NCI-H1105 (cell line): ENCODE results near the gene NCKAP5L.

ENCODE experiments used
- DNase-seq: peaks from one replicate; lab custom pipeline; 2025; lab: John Stamatoyannopoulos, UW

The NCKAP5L gene

DNA sequence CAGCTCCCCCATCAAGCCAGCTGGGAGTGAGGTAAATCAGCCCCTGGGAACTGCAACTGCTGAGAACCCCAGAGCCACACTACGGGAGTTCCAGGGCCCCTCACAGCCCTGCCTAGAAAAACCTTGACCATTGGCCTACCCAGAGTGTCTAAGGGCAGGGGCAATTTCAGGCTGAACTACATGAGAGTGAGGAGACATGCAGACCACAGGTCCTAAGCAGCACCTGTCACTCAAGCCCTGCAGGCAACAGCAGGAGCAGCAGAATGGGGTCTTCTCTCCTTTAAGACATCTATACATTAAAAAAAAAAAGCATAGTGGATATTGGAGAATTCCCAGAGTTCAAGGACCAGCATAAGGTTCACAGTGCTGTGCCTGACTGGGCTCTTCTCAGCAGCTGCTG is 4.9 kb downstream of the NCKAP5L start:
- DNase-seq: no peak

DNA sequence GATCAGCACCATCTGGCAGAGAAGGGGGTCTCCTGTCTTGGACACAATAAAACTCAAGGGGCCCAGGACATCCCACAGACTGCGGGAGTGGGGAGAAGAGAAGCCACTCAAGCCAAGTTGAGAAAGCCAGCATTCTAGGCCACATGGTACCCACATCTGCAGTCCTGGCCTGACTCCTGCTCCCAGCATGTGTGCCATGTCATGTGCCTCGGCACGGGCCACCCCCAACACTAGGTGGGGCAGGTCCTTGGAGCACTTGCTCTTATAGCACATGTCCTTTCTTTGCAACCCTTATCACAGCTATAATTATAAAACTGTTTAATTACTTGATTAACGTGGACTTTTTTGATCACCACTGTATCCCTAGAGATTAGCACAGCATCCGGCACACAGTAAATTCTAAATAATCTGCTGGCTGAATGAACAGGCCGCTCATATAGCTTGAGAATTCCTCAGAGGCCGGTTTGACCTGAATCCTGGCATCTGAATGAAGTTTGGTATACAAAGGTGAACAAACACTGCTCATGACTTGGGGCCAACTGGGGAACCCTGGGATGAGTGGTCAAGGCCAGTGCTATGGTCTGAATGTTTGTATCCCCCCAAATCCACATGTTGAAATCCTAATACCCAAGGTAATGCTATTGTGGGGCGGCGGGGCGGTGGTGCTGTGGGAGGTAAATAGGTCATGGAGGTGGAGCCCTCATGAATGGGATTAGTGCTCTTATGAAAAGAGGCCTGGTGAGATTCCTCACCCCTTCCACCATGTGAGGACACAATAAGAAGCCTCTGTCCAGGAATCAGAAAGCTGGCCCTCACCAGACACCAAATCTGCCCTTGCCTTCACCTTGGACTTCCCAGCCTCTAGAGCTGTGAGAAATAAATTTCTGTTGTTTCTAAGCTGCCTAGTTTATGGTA is 6.6 kb downstream of the NCKAP5L start:
- no peak for DNase-seq

DNA sequence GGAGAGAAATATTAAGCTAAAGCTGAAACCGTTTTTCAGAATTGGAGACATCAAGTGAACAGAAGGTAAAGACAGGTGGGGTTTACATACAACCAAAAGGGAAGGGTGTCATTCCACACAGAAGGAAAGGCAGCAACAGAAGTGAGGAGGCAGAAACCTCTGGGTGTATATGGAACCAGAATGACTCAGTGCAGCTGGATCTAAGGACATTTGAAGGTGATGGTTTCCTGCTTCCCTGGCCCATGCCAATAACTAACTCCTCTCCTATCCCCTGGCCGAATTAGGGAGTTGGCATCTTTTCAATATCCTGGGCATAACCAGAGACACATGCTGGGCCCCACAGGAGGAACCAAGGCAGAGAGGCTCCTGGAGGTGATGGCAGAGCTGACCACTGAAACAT is 8.4 kb downstream of the NCKAP5L start:
- no peak for DNase-seq

DNA sequence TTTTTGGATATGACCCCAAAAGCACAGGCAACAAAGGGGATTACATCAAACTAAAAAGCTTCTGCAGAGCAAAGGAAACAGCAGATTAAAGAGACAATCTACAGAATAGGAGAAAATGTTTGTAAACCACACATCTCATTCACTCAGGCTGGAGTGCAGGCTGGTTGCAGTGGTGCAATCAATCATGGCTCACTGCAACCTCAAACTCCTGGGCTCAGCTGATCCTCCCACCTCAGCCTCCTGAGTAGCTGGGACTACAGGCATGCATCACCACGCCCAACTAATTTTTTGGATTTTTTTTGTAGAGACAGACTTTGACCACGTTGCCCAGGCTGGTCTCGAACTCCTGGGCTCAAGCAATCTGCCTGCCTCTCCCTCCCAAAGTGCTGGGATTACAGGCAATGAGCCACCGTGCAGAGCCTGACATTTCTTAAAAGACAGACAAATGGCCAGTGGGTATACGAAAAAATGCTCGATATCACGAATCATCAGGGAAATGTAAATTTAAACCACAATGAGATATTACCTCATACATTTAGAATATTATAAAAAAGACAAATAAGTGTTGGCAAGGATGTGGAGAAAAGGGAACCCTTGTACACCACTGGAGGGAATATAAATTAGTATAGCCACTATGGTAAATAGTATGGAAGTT is 9.8 kb downstream of the NCKAP5L start:
- DNase-seq: no peak

DNA sequence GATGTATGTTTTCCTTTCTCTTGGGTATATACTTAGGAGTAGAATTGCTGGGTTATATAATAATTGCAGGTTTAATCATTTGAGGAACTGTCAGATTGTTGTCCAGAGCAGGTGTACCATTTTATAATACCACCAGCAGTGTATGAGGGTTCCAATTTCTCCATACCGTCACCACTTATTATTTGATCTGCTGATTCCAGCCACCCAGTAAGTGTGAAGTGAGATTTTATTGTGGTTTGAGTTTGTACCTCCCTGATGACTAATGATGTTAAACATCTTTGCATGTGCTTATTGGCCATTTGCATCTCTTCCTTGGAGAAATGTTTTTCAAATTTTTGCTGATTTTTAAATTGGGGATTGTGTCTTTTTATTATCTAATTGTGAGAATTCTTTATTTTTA is 15.1 kb downstream of the NCKAP5L start:
- no peak for DNase-seq

DNA sequence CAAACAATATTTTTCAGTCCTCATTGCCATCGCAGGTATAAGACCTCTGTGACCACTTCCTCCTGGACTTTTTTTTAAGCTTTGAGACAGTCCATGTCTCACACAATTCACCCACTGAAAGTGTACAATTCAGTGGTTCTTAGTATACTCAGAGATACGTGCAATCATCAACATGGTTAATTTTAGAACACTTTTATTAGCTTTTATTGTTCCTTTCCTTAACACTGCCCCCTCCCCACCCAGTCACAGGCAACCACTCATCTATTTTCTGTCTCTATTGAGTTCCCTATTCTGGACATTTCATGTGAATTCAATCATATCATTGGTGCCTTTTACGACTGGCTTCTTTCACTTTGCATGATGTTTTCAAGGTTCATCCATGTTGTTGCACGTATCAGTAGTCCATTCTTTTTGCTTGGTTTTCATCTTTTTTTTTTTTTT is 16.2 kb downstream of the NCKAP5L start:
- DNase-seq: no peak

DNA sequence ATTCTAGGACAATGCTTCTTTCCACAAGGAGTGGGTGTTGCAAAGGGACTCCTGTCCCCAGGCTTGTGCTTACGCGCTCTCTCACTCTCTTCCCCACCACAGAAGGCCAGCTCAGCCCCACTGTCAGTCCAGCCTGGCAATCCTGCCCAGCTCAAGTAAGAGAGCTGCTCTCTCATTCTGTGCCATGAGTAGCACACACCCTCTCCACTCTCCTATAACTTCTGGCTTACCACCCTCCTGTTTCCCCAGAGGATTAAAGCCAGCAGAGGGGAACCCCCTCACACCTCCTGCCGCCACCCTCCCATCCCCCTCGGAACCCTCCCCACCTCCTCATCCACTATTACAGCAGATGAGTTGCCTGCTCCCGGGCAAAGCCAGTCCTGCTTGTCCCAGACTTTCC is 17.1 kb downstream of the NCKAP5L start:
- DNase-seq: no peak

DNA sequence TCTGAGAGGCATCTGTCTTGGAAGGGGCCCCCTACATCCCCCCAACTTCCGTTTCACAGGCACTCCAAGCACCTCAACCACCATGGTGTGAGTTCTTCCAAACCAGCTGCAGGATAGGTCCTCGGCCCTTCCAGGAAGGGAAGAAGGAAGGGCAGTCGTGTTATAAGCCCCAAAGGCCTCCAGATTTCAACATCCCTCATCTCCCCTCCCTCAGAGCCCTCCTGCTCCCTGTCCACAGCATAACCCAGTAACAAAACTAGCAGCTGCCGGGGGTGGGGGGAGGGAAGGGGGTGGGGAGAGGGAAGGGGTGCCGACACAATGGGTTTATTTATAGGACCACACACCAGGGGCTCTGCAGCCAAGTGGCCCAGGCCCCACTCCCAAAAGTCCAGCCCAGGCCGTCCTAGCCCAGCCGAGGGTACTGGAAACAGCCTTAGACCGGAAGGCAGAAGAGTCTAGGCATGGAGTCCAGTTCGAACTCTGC is 18.3 kb downstream of the NCKAP5L start:
- no peak for DNase-seq

DNA sequence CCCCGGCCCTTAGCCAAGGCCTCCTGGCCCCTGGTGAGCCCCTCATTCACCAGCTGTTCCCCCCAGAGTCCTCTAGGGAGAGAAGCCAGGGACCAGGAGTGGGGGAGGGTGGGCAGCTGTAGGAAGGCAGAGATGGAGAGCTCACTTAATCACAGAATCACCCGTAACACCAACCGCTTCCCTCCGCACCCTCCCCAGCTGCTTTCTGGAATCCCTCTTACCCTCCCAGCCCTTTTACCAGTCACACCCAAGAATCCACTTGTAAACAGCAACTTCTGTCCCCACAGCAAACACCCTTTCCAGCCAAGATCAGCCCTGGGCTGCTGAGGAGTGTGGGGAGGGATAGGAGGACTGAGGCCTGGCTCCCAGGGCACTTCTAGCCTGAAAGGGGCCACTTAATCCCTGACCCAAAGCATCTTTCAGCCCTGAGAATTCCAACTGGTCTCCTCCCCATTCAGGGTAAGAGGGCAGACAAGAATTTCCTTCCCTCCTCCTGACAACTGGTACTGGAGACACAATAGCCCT is 18.8 kb downstream of the NCKAP5L start:
- no peak for DNase-seq

DNA sequence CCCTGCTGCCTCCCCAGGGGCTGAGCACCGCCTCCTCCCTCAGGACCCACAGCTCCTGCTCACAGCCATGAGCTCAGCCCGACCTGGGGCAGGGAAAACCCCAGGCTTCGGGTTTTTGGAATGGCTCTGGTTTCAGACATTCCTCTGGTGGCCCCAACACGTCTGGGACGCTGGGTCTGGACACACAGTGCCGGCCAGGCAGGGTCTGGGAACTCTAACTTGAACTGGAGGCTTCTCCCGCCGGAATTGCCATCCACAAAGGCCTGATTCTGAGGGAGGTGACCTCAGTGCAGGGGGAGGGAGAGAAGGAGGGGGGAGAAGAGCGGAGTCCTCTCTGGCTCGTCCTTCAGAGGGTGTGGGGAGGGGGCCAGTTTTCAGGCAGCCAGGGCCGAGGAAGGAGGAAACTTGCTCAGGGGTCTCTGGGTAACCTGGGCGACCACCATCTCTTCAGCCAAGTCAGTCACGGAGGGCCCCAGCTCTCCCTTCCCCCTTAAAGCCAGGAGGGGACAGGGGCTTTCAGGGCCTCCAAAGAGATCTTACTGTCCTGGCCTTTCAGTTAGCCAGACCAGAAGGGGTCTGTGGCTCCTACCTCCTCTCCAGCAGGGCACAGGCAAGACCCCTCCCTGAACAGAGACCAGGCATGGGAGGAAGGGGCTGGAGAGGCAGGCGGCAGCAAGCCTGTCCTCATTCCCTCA is 19.4 kb downstream of the NCKAP5L start:
- DNase-seq: no peak

DNA sequence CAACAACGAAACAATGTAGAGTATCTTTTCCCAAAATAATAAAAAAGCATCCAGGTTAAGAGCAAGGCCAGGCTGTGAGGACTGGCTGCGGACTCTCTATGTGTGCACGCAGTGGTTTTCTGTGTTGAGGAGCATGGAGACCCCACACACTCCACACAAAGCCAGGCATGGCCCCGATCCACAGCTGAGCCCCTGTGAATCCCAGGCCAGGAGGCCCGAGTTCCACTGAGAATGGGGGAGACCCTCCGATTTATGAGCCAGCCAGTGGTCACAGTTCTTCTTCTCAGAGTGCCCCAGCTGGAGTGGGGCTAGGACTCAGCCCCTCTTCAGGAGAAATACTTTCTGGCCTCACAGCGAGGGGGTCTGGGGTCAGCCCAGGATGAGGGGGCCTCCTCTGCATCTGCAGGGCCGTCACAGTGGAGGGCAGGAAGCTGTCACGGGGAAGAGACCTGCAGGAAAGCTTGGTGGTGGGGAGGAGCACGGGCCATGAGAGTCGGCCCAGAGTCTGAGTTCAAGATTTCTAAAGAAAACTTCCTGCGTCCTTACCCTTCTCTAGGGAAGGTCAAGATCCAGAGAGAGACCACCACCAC is 20.1 kb downstream of the NCKAP5L start:
- no peak for DNase-seq

DNA sequence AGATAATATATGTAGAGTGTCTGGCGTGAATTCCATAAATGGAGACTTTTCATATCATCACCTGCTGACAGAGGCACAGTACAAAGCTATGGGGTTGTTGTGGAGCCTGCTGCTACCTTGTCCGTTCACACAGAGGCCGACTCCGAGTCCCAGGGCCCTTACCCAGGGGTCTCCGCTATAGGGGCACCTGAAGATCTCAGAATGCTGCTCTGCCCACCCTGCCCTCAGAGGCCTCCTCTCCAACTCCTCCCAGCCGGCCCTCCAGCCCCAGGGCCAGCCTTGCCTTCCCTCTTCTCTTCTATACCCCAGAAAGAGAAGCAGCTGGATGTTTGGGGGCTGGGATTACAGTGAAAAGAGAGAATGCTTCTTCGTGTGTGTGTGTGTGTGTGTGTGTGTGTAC is 21.3 kb downstream of the NCKAP5L start:
- DNase-seq: no peak

DNA sequence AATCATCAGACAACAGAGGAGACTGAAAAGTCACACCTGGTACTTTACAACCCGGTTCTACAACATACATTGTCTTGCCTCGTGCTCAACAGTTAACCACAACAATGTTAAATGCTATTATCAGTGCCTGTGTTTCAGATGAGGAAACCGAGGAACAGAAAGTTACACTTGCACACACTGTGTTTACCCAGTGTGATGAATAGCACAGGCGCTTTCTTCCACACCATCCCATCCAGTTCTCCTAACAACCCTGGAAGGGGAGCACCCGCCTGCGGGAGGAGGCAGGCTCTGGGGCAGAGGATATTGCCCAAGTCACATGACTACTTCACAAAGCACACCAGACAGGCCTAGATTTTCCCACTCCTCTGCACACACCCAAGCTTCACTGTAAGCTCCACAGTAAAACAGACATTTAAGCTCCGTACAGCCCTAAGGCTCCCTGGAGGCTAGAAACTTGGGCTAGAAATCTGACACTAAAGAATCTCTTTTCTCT is 21.8 kb downstream of the NCKAP5L start:
- DNase-seq: no peak

DNA sequence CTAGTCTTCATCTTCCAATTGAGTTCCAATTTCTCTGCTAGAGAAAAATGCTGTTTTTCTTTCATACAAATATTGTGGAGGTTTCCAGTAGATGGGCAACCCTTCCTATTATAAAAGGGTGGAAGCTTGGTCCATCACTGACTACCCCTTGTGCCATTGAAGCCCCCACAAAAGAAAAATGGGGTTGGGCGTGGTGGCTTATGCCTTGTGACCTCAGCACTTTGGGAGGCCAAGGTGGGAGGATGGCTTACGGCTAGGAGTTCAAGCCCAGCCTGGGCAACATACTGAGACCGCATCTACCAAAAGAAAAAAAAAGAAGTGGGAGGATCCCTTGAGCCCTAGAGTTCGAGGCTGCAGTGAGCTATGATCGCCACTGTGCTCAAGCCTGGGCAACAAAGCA is 22.8 kb downstream of the NCKAP5L start:
- no peak for DNase-seq

DNA sequence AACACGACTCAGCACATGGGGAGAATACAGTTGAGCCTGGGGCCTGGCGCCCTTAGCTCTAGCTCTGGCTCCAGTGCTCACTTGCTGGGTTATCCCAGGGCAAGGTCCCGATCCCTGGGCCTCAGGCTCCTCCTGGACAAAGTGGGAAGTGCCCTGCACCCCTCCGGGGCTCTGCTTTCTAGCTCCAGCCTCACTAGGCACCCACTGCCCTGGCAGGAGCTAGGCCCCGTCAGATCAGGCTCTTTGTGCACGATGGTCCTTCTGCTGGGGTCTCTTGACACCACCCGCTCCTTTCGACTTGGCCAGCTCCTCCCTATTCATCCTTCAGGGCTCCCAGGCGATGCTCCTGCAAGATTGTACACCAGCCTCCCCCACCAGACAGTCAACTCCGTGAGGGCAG is 23.4 kb downstream of the NCKAP5L start:
- DNase-seq: no peak

DNA sequence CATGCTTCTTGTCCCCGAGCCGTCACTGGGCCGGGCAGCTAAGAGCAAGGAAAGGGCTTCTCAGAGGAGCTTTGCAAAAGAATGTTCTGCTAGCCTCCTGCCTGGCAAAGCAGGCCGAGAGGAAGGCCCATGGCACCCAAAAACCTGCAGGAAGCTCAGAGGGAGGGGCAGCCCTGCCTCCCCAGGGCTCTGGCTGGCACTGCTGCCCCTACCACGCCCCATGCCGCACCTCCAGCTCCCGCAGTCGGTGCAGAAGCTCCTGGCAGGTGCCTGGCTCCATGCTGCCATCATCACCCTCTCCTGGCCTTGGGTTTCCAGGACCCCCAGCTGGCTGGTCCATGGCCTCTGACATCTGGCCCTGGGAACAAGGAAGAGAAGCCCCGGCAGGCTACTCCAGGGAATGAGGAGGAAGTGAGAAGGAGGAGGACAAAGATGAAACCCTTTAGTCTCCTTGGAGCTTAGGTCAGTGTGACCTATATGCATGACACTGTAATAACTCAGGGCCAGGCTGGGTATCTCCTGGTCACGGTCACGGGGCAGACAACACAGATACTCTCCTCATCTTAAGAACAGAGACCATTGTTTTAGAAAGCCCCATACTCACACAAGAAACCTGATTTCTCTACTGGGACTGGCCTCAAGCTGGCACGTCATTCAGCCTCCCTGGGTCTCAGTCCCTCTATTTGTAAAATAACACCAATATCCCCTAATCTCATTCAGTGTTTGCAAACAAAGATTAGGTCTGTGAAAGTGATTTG is 24.3 kb downstream of the NCKAP5L start:
- DNase-seq: no peak

DNA sequence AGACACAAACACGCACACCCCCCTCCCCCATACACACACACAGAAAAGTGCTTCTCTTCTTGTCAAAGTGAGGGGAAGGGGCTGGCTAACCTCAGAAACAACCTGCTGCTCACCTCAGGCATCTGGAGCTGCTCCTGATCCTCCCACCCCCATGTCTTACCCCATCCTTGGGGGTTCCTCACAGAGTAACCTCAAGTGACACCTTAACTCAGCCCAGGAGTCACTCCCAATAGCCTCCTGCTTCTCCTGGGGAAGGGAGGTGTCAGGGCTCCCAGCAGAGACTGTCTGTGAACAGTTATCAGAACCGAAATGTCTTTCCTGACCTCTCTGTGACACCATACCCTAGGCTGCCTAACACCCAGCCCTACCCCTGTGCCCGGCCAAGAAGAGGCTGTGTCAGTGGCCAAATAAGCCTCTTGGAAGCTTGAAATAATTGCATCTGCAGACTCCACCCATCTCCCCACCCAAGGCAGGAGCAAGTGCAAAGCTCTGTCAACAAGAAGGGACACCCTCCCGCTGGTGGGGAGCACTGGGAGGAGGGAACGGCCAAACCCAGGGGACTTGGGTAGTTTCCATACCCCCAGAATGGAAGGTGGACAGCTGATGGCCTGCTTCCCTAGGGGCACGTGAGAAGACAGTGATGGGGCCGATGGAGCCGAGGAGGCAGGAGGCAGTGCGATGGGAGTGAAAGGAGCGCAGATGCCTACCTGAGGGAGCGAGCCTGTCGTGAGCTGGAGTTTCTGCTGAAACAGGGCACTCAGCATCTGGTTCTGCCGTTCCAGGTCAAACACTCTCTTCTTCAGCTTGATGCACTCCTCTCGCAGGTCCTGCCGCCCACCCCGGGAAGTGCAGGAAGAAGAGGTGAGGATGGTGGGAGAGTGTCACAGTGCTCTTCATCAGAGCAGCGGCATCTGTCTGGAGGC is 26.8 kb downstream of the NCKAP5L start:
- no peak for DNase-seq

DNA sequence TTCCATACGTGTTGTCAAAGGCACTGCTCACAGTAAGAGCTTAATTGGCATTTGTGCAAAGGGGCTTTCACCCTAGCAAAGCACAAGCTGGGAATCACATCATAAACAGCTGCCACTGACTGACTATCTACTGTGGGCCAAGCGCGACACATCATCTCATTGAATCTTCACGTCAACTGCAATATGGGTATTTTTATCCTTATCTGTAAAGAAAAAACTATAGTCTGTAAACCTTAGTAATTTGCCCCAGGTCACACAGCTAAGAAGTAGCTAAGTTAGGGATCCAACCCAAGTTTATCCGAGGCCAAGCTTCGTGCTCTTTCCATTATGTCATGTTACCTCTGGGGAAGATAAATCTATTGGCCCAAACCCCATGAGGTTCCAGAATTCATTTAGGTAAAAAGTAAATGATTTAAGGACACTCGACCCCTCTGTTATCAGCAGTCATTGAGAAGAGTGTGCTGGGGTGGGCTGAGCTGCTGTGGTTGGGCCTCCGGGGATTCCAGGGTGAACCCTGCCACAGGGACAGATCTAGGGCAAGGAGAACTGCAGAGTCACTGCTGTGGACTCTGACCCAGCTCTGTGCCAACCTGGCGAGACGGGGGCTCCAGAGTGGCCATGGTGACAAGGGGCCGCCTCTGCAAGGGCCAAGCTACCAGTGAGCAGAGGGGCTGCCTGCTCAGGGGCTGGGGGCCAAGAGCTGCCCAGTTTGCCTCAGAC is 27.6 kb downstream of the NCKAP5L start:
- no peak for DNase-seq

DNA sequence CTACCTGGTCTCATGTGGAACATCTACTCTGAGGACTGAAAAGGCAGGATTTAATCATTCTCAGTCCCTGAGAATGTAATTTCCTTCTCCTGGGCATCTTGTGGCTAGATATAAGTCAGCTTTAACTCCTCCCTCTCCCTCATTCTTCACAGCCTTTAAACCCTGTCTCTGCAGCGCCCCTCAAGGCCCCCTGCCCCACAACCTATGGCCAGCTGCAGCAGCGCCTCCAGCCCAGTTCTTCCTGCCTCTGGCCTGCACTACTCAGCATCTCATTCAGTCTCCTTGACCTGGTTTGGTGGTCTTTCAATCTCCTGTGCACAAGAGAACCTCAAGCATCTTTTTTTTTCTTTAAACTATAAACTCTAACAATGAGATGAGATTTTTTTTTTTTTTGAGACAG is 29.3 kb downstream of the NCKAP5L start:
- no peak for DNase-seq
